HEK293 (cell line): ENCODE measurements around the gene MEST.

ENCODE experiments used
- GLIS1 ChIP-seq: fragments of 450-650 bp; formaldehyde crosslinking; IDR thresholded peaks from 2 replicates; pipeline ENCODE4 v1.5.1; 2016; ENCODE audit warnings: missing biosample characterization, missing genetic modification characterization
- ZNF121 ChIP-seq: fragments of 450-650 bp; formaldehyde crosslinking; IDR thresholded peaks from 2 replicates; pipeline ENCODE4 v1.5.1; 2016; ENCODE audit warnings: missing biosample characterization, missing genetic modification characterization
- ZNF146 ChIP-seq: fragments of 450-650 bp; formaldehyde crosslinking; IDR thresholded peaks from 2 replicates; pipeline ENCODE4 v1.5.1; 2016; ENCODE audit warnings: missing biosample characterization, missing genetic modification characterization
- ZNF175 ChIP-seq: fragments of 450-650 bp; formaldehyde crosslinking; IDR thresholded peaks from 2 replicates; pipeline ENCODE4 v1.5.1; 2016; ENCODE audit warnings: missing biosample characterization, missing genetic modification characterization
- ZNF670 ChIP-seq: fragments of 450-650 bp; formaldehyde crosslinking; IDR thresholded peaks from 2 replicates; pipeline ENCODE4 v1.5.1; 2016; ENCODE audit warnings: missing biosample characterization, missing genetic modification characterization, low read depth
- ZSCAN16 ChIP-seq: fragments of 450-650 bp; formaldehyde crosslinking; IDR thresholded peaks from 2 replicates; pipeline ENCODE4 v1.5.1; 2016; ENCODE audit warnings: missing biosample characterization, missing genetic modification characterization
- TF ChIP-seq, protein P1 (sequence below): fragments of 450-650 bp; formaldehyde crosslinking; IDR thresholded peaks from 2 replicates; pipeline ENCODE4 v1.5.1; 2016; ENCODE audit warnings: missing biosample characterization, missing genetic modification characterization
- TF ChIP-seq, protein P2 (sequence below): fragments of 450-650 bp; formaldehyde crosslinking; IDR thresholded peaks from 2 replicates; pipeline ENCODE4 v1.5.1; 2016; ENCODE audit warnings: missing biosample characterization, missing genetic modification characterization
- TF ChIP-seq, protein P3 (sequence below): fragments of 450-650 bp; formaldehyde crosslinking; IDR thresholded peaks from 2 replicates; pipeline ENCODE4 v1.5.1; 2016; ENCODE audit warnings: missing biosample characterization, missing genetic modification characterization
- TF ChIP-seq, protein P4 (sequence below): fragments of 450-650 bp; formaldehyde crosslinking; IDR thresholded peaks from 2 replicates; pipeline ENCODE4 v1.5.1; 2017; ENCODE audit warnings: missing biosample characterization, missing genetic modification characterization

DNA sequence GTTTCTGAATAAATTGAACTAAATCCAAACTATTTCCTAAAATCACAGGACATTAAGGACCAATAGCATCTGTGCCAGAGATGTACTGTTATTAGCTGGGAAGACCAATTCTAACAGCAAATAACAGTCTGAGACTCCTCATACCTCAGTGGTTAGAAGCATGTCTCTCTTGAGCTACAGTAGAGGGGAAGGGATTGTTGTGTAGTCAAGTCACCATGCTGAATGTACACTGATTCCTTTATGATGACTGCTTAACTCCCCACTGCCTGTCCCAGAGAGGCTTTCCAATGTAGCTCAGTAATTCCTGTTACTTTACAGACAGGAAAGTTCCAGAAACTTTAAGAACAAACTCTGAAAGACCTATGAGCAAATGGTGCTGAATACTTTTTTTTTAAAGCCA lies 13.9 kb downstream of the MEST start:
- TF ChIP-seq, protein P1, sequence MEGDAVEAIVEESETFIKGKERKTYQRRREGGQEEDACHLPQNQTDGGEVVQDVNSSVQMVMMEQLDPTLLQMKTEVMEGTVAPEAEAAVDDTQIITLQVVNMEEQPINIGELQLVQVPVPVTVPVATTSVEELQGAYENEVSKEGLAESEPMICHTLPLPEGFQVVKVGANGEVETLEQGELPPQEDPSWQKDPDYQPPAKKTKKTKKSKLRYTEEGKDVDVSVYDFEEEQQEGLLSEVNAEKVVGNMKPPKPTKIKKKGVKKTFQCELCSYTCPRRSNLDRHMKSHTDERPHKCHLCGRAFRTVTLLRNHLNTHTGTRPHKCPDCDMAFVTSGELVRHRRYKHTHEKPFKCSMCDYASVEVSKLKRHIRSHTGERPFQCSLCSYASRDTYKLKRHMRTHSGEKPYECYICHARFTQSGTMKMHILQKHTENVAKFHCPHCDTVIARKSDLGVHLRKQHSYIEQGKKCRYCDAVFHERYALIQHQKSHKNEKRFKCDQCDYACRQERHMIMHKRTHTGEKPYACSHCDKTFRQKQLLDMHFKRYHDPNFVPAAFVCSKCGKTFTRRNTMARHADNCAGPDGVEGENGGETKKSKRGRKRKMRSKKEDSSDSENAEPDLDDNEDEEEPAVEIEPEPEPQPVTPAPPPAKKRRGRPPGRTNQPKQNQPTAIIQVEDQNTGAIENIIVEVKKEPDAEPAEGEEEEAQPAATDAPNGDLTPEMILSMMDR (tag by site-specific recombination): no peak
- TF ChIP-seq, protein P2, sequence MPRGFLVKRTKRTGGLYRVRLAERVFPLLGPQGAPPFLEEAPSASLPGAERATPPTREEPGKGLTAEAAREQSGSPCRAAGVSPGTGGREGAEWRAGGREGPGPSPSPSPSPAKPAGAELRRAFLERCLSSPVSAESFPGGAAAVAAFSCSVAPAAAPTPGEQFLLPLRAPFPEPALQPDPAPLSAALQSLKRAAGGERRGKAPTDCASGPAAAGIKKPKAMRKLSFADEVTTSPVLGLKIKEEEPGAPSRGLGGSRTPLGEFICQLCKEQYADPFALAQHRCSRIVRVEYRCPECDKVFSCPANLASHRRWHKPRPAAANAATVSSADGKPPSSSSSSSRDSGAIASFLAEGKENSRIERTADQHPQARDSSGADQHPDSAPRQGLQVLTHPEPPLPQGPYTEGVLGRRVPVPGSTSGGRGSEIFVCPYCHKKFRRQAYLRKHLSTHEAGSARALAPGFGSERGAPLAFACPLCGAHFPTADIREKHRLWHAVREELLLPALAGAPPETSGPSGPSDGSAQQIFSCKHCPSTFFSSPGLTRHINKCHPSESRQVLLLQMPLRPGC: no peak
- TF ChIP-seq ZNF146 (no peak), ZNF121 (tag by site-specific recombination) (no peak), ZNF175 (tag by site-specific recombination) (no peak), ZSCAN16 (tag by site-specific recombination) (no peak), GLIS1 (tag by site-specific recombination) (no peak), ZNF670 (tag by site-specific recombination) (no peak)
- TF ChIP-seq, protein P3, sequence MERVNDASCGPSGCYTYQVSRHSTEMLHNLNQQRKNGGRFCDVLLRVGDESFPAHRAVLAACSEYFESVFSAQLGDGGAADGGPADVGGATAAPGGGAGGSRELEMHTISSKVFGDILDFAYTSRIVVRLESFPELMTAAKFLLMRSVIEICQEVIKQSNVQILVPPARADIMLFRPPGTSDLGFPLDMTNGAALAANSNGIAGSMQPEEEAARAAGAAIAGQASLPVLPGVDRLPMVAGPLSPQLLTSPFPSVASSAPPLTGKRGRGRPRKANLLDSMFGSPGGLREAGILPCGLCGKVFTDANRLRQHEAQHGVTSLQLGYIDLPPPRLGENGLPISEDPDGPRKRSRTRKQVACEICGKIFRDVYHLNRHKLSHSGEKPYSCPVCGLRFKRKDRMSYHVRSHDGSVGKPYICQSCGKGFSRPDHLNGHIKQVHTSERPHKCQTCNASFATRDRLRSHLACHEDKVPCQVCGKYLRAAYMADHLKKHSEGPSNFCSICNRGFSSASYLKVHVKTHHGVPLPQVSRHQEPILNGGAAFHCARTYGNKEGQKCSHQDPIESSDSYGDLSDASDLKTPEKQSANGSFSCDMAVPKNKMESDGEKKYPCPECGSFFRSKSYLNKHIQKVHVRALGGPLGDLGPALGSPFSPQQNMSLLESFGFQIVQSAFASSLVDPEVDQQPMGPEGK (tag by site-specific recombination): no peak
- TF ChIP-seq, protein P4, sequence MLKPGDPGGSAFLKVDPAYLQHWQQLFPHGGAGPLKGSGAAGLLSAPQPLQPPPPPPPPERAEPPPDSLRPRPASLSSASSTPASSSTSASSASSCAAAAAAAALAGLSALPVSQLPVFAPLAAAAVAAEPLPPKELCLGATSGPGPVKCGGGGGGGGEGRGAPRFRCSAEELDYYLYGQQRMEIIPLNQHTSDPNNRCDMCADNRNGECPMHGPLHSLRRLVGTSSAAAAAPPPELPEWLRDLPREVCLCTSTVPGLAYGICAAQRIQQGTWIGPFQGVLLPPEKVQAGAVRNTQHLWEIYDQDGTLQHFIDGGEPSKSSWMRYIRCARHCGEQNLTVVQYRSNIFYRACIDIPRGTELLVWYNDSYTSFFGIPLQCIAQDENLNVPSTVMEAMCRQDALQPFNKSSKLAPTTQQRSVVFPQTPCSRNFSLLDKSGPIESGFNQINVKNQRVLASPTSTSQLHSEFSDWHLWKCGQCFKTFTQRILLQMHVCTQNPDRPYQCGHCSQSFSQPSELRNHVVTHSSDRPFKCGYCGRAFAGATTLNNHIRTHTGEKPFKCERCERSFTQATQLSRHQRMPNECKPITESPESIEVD: no peak
